HG02884 (cell line): ENCODE data around the gene RBM19.

Source experiments
- ATAC-seq: cut with Tn5 transposase; IDR thresholded peaks from one replicate; pipeline ENCODE4 v1.9.1; 2021; ENCODE audit warnings: mild to moderate bottlenecking, moderate library complexity; ENCODE audit not compliant: unreplicated experiment

Gene RBM19

GRCh38 chr12:113837528-113838296 is 128.4 kb downstream of the RBM19 start:
- no peak for ATAC-seq

- ATAC-seq: no peak
These were observed 129.0 kb downstream of the RBM19 start for GRCh38 chr12:113837084-113837483.

- no peak for ATAC-seq
These were observed 130.2 kb downstream of the RBM19 start for GRCh38 chr12:113835896-113836295.

- no peak for ATAC-seq
These were observed 130.7 kb downstream of the RBM19 start for GRCh38 chr12:113835433-113835832.

- ATAC-seq: no peak
These were observed 132.7 kb downstream of the RBM19 start for GRCh38 chr12:113833422-113833821.

GRCh38 chr12:113831476-113831875 is 134.6 kb downstream of the RBM19 start:
- no peak for ATAC-seq

GRCh38 chr12:113831016-113831415 is 135.1 kb downstream of the RBM19 start:
- ATAC-seq: no peak

- ATAC-seq: no peak
These were observed 136.9 kb downstream of the RBM19 start for GRCh38 chr12:113829212-113829611.

GRCh38 chr12:113827539-113828114 is 138.5 kb downstream of the RBM19 start:
- ATAC-seq: no peak

GRCh38 chr12:113826805-113827538 is 139.2 kb downstream of the RBM19 start:
- no peak for ATAC-seq

GRCh38 chr12:113825705-113826104 is 140.4 kb downstream of the RBM19 start:
- no peak for ATAC-seq

GRCh38 chr12:113823816-113824215 is 142.3 kb downstream of the RBM19 start:
- no peak for ATAC-seq

GRCh38 chr12:113823016-113823415 is 143.1 kb downstream of the RBM19 start:
- ATAC-seq: no peak

GRCh38 chr12:113820842-113821241 is 145.3 kb downstream of the RBM19 start:
- no peak for ATAC-seq

GRCh38 chr12:113820309-113820708 is 145.8 kb downstream of the RBM19 start:
- ATAC-seq: no peak

GRCh38 chr12:113819495-113819894 is 146.6 kb downstream of the RBM19 start:
- no peak for ATAC-seq

- no peak for ATAC-seq
These were observed 147.3 kb downstream of the RBM19 start for GRCh38 chr12:113818833-113819232.

- no peak for ATAC-seq
These were observed 147.8 kb downstream of the RBM19 start for GRCh38 chr12:113818283-113818682.

- ATAC-seq: no peak
These were observed 149.3 kb downstream of the RBM19 start for GRCh38 chr12:113816866-113817265.

- no peak for ATAC-seq
These were observed 151.1 kb downstream of the RBM19 start for GRCh38 chr12:113815031-113815430.

- ATAC-seq: no peak
These were observed 152.9 kb downstream of the RBM19 start for GRCh38 chr12:113813229-113813541.
